ENCODE data around the gene COBL. TPM values are rescaled to one million over a fixed set of nuclear protein-coding genes. Genes with fewer than 3 reads are reported as not detected.

Gene COBL
- total RNA-seq, 1 donor from 2014 or later, result 6.3 TPM

- H3K27me3 Mint-ChIP-seq (ENCODE audit: insufficient read depth, low read depth), result peaks cover 2% of the 10 kb centered on the region
Measured at GRCh38 chr7:51220226-51220625, 96.4 kb downstream of the COBL start.

GRCh38 chr7:51219261-51219988 is 97.2 kb downstream of the COBL start:
- Histone ChIP-seq H3K9ac (no peak overlapping the region), H3K79me2 (ENCODE audit: low read depth) (peaks cover 15% of the 10 kb centered on the region), H3K36me3 (no peaks in the 10 kb centered on the region), H3K9me3 (ENCODE audit: low read depth) (no peaks in the 10 kb centered on the region), H3K4me1 (peaks cover 4% of the 10 kb centered on the region), H3F3A (ENCODE audit: low read depth) (no peaks in the 10 kb centered on the region), H2AFZ (replicated peaks) (no peak overlapping the region), H3K27ac (no peak overlapping the region), H3K4me2 (no peak overlapping the region), H3K4me3 (no peak overlapping the region), H4K20me1 (ENCODE audit: low read depth) (no peaks in the 10 kb centered on the region), H3K27me3 (no peaks in the 10 kb centered on the region)
- Mint-ChIP-seq H3K4me1 (no peaks in the 10 kb centered on the region), H3K4me3 (no peak overlapping the region), H3K27ac (no peak overlapping the region), H3K9me3 (no peaks in the 10 kb centered on the region), H3K36me3 (no peaks in the 10 kb centered on the region), H3K27me3 (ENCODE audit: insufficient read depth, low read depth) (peaks cover 2% of the 10 kb centered on the region)
- DNase-seq (ENCODE audit: low spot score), result no peak
- TF ChIP-seq EZH2phosphoT487 (IDR thresholded peaks at IDR 0.05) (no peak), EZH2 (IDR thresholded peaks at IDR 0.05) (no peak), CTCF (IDR thresholded peaks at IDR 0.05) (no peak)

More at GRCh38 chr7:51220226-51220625, 96.4 kb downstream of the COBL start:
- no peaks in the 10 kb centered on the region for H4K20me1 ChIP-seq (ENCODE audit: low read depth)
- no peaks in the 10 kb centered on the region for H3K27me3 ChIP-seq
- H3K4me3 ChIP-seq, result no peak overlapping the region
- no peaks in the 10 kb centered on the region for H3F3A ChIP-seq (ENCODE audit: low read depth)
- no peak for DNase-seq (ENCODE audit: low spot score)
- no peak overlapping the region for H3K9ac ChIP-seq
- Mint-ChIP-seq H3K36me3 (no peaks in the 10 kb centered on the region), H3K4me1 (peaks cover 5% of the 10 kb centered on the region), H3K4me3 (no peak overlapping the region), H3K27ac (no peak overlapping the region), H3K9me3 (no peaks in the 10 kb centered on the region)
- TF ChIP-seq CTCF (IDR thresholded peaks at IDR 0.05), result no peak
- TF ChIP-seq EZH2phosphoT487 (IDR thresholded peaks at IDR 0.05), result no peak
- no peak for TF ChIP-seq EZH2 (IDR thresholded peaks at IDR 0.05)
- H3K9me3 ChIP-seq (ENCODE audit: low read depth), result no peaks in the 10 kb centered on the region
- H3K27ac ChIP-seq, result no peak overlapping the region
- peaks cover 10% of the 10 kb centered on the region for H3K4me1 ChIP-seq
- H3K79me2 ChIP-seq (ENCODE audit: low read depth), result peaks cover 15% of the 10 kb centered on the region
- no peaks in the 10 kb centered on the region for H3K36me3 ChIP-seq
- H2AFZ ChIP-seq (replicated peaks), result no peak overlapping the region
- H3K4me2 ChIP-seq, result no peak overlapping the region

- Histone ChIP-seq H3K9me3 (ENCODE audit: low read depth) (no peaks in the 10 kb centered on the region), H3F3A (ENCODE audit: low read depth) (no peaks in the 10 kb centered on the region), H3K36me3 (no peaks in the 10 kb centered on the region), H2AFZ (replicated peaks) (no peak overlapping the region), H3K79me2 (ENCODE audit: low read depth) (peaks cover 3% of the 10 kb centered on the region), H3K27ac (no peak overlapping the region), H3K27me3 (no peaks in the 10 kb centered on the region), H3K4me3 (no peak overlapping the region), H4K20me1 (ENCODE audit: low read depth) (no peaks in the 10 kb centered on the region), H3K9ac (no peak overlapping the region), H3K4me1 (peaks cover 4% of the 10 kb centered on the region), H3K4me2 (no peak overlapping the region)
- no peak for DNase-seq (ENCODE audit: low spot score)
- Mint-ChIP-seq H3K27ac (no peak overlapping the region), H3K9me3 (no peaks in the 10 kb centered on the region), H3K27me3 (ENCODE audit: insufficient read depth, low read depth) (peaks cover 7% of the 10 kb centered on the region), H3K4me3 (no peak overlapping the region), H3K36me3 (no peaks in the 10 kb centered on the region), H3K4me1 (peaks cover 4% of the 10 kb centered on the region)
- TF ChIP-seq EZH2 (IDR thresholded peaks at IDR 0.05) (no peak), CTCF (IDR thresholded peaks at IDR 0.05) (no peak), EZH2phosphoT487 (IDR thresholded peaks at IDR 0.05) (no peak)
Measured at GRCh38 chr7:51217804-51218203, 98.8 kb downstream of the COBL start.
